Choroid plexus epithelial cell (primary cell): ENCODE measurements around the gene IGFBPL1.

Source experiments
- DNase-seq: peaks from one replicate; pipeline ENCODE4 v3.0.0-alpha.2; 2010; ENCODE audit warnings: low read depth
- H3K4me3 ChIP-seq: 2 replicates; pipeline ENCODE4 v1.5.1; 2011; ENCODE audit warnings: low read depth, mild to moderate bottlenecking, control low read depth, low read length, moderate library complexity
- TF ChIP-seq, protein P1 (sequence below): conservative IDR thresholded peaks from 2 replicates; pipeline ENCODE4 v1.5.1; 2011; ENCODE audit warnings: low read depth, mild to moderate bottlenecking, control low read depth, inconsistent platforms, low read length, moderate library complexity

The IGFBPL1 gene

GRCh38 chr9:38370176-38370575 is 54.1 kb downstream of the IGFBPL1 start:
- no peak for DNase-seq
- H3K4me3 ChIP-seq = no peak overlapping the region
- TF ChIP-seq, protein P1, sequence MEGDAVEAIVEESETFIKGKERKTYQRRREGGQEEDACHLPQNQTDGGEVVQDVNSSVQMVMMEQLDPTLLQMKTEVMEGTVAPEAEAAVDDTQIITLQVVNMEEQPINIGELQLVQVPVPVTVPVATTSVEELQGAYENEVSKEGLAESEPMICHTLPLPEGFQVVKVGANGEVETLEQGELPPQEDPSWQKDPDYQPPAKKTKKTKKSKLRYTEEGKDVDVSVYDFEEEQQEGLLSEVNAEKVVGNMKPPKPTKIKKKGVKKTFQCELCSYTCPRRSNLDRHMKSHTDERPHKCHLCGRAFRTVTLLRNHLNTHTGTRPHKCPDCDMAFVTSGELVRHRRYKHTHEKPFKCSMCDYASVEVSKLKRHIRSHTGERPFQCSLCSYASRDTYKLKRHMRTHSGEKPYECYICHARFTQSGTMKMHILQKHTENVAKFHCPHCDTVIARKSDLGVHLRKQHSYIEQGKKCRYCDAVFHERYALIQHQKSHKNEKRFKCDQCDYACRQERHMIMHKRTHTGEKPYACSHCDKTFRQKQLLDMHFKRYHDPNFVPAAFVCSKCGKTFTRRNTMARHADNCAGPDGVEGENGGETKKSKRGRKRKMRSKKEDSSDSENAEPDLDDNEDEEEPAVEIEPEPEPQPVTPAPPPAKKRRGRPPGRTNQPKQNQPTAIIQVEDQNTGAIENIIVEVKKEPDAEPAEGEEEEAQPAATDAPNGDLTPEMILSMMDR = no peak

- TF ChIP-seq, protein P1 = no peak
- H3K4me3 ChIP-seq = no peak overlapping the region
- no peak for DNase-seq
Observed at GRCh38 chr9:38368731-38369130, 55.5 kb downstream of the IGFBPL1 start.

- no peak overlapping the region for H3K4me3 ChIP-seq
- TF ChIP-seq, protein P1 = no peak
- no peak for DNase-seq
Observed at GRCh38 chr9:38367898-38368297, 56.4 kb downstream of the IGFBPL1 start.

GRCh38 chr9:38363589-38363925 is 60.7 kb downstream of the IGFBPL1 start:
- no peak overlapping the region for H3K4me3 ChIP-seq
- DNase-seq = no peak
- TF ChIP-seq, protein P1 = no peak

- peak overlapping the region; percentile 33 for H3K4me3 ChIP-seq
- TF ChIP-seq, protein P1 = peak; percentile 80
- DNase-seq = peak; percentile 90
Observed at GRCh38 chr9:38362852-38363588, 61.2 kb downstream of the IGFBPL1 start.

DNA sequence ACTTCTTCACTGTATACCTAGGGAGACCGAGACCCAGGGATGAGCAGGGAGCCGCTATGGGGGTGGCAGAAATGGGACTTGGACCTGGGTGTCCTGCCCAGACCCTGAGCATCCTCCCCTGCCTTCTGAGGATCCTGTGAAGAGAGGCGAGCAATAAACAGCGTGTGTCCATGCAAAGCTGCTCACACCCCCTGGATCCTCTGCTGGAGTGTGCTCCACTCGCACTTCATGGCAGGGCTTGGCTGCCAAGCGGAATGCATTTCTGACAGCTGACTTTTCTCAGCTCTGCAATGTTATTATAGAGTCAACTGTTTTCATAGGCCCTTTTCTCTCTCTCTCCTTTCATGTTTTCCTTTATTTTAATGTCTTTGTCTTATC is 62.8 kb downstream of the IGFBPL1 start:
- DNase-seq = peak; percentile 69
- H3K4me3 ChIP-seq = no peak overlapping the region
- TF ChIP-seq, protein P1 = no peak

- H3K4me3 ChIP-seq = no peak overlapping the region
- TF ChIP-seq, protein P1 = no peak
- DNase-seq = peak; percentile 11
Observed at GRCh38 chr9:38360839-38361472, 63.3 kb downstream of the IGFBPL1 start.
